GM23338 (cell line): ENCODE data around the gene LAPTM5. TPM values are rescaled to one million over a fixed set of nuclear protein-coding genes. Genes with fewer than 3 reads are reported as not detected.

Source experiments
- ATAC-seq: fragments of 200-7000 bp; cut with Tn5 transposase; 3 replicates; pipeline ENCODE4 v1.9.1; 2020
- DNase-seq: peaks from one replicate; pipeline ENCODE4 v3.0.0-alpha.2; 2015; ENCODE audit warnings: low spot score
- H2AFZ ChIP-seq: fragments of 200-600 bp; sonication (generic); 2 replicates; pipeline ENCODE4 v1.8.0; 2016; ENCODE audit warnings: antibody characterized with exemption, mild to moderate bottlenecking, moderate library complexity
- H3F3A ChIP-seq: fragments of 200-600 bp; sonication (generic); replicated peaks from 2 replicates; pipeline ENCODE4 v1.8.0; 2017; ENCODE audit warnings: antibody characterized with exemption, mixed run types, low read depth
- H3K27ac ChIP-seq: fragments of 200-600 bp; sonication (generic); 2 replicates; pipeline ENCODE4 v1.6.1; 2016; ENCODE audit warnings: low read depth
- H3K27me3 ChIP-seq: fragments of 200-600 bp; sonication (generic); 2 replicates; pipeline ENCODE4 v1.8.0; 2016; ENCODE audit warnings: mild to moderate bottlenecking, mixed run types, moderate library complexity; ENCODE audit not compliant: insufficient read depth
- H3K36me3 ChIP-seq: fragments of 200-600 bp; sonication (generic); 2 replicates; pipeline ENCODE4 v1.8.0; 2016; ENCODE audit warnings: mild to moderate bottlenecking; ENCODE audit not compliant: insufficient read depth
- H3K4me1 ChIP-seq: fragments of 200-600 bp; sonication (generic); 2 replicates; pipeline ENCODE4 v1.8.0; 2016; ENCODE audit warnings: mild to moderate bottlenecking, moderate library complexity; ENCODE audit not compliant: insufficient read depth
- H3K4me2 ChIP-seq: fragments of 200-600 bp; sonication (generic); 2 replicates; pipeline ENCODE4 v1.7.1; 2017; ENCODE audit warnings: mixed run types
- H3K4me3 ChIP-seq: fragments of 200-600 bp; sonication (generic); 2 replicates; pipeline ENCODE4 v1.6.1; 2016; ENCODE audit warnings: mixed run types
- H3K79me2 ChIP-seq: fragments of 200-600 bp; sonication (generic); replicated peaks from 2 replicates; pipeline ENCODE4 v1.8.0; 2017; ENCODE audit warnings: mild to moderate bottlenecking; ENCODE audit not compliant: insufficient read depth
- H3K9me2 ChIP-seq: fragments of 200-600 bp; sonication (generic); 2 replicates; pipeline ENCODE4 v1.8.0; 2017; ENCODE audit not compliant: insufficient read depth
- H4K20me1 ChIP-seq: fragments of 200-600 bp; sonication (generic); replicated peaks from 2 replicates; pipeline ENCODE4 v1.8.0; 2017; ENCODE audit warnings: mild to moderate bottlenecking; ENCODE audit not compliant: insufficient read depth
- H3K27ac Mint-ChIP-seq: 2 replicates; pipeline ENCODE4 v1.8.0; 2020; ENCODE audit warnings: inconsistent platforms, mild to moderate bottlenecking, moderate library complexity, mixed read lengths
- H3K27me3 Mint-ChIP-seq: 3 replicates; pipeline ENCODE4 v1.8.0; 2022; ENCODE audit warnings: low read depth, mild to moderate bottlenecking, moderate library complexity, mixed read lengths, inconsistent platforms; ENCODE audit not compliant: insufficient read depth, poor library complexity
- H3K36me3 Mint-ChIP-seq: 3 replicates; pipeline ENCODE4 v1.8.0; 2021; ENCODE audit warnings: low read depth, mild to moderate bottlenecking, inconsistent platforms, moderate library complexity, mixed read lengths
- H3K4me1 Mint-ChIP-seq: 3 replicates; pipeline ENCODE4 v1.8.0; 2020; ENCODE audit warnings: mild to moderate bottlenecking, inconsistent platforms, mixed read lengths
- H3K4me3 Mint-ChIP-seq: 3 replicates; pipeline ENCODE4 v1.8.0; 2021; ENCODE audit warnings: moderate library complexity, mild to moderate bottlenecking, inconsistent platforms, mixed read lengths
- H3K9me3 Mint-ChIP-seq: 3 replicates; pipeline ENCODE4 v1.8.0; 2020; ENCODE audit warnings: moderate library complexity, mild to moderate bottlenecking, inconsistent platforms, mixed read lengths
- CREB1 ChIP-seq: fragments of 250-450 bp; sonication (Bioruptor Pico); IDR thresholded peaks from 2 replicates; pipeline ENCODE4 v1.5.0; 2020; ENCODE audit warnings: low read depth, mild to moderate bottlenecking, moderate library complexity
- ETS1 ChIP-seq: IDR thresholded peaks from 2 replicates; pipeline ENCODE4 v1.6.1; 2016; ENCODE audit warnings: antibody characterized with exemption
- EZH2 ChIP-seq: fragments of 200-600 bp; sonication (generic); IDR thresholded peaks from one replicate; pipeline ENCODE4 v1.8.0; 2017; ENCODE audit warnings: antibody characterized with exemption, mild to moderate bottlenecking, low read depth; ENCODE audit not compliant: unreplicated experiment
- EZH2phosphoT487 ChIP-seq: fragments of 200-600 bp; sonication (generic); IDR thresholded peaks from one replicate; pipeline ENCODE4 v1.8.1; 2018; ENCODE audit warnings: antibody characterized with exemption; ENCODE audit not compliant: unreplicated experiment
- JUNB ChIP-seq: IDR thresholded peaks from one replicate; pipeline ENCODE4 v1.6.1; 2016; ENCODE audit warnings: antibody characterized with exemption; ENCODE audit not compliant: unreplicated experiment
- NANOG ChIP-seq: IDR thresholded peaks from 2 replicates; pipeline ENCODE4 v1.6.1; 2016; ENCODE audit warnings: antibody characterized with exemption, borderline replicate concordance
- POLR2AphosphoS5 ChIP-seq: IDR thresholded peaks from 2 replicates; pipeline ENCODE4 v1.6.1; 2016; ENCODE audit warnings: antibody characterized with exemption, low read depth
- REST ChIP-seq: IDR thresholded peaks from one replicate; pipeline ENCODE4 v1.6.1; 2018; ENCODE audit warnings: antibody characterized with exemption; ENCODE audit not compliant: unreplicated experiment
- STAT1 ChIP-seq: IDR thresholded peaks from one replicate; pipeline ENCODE4 v1.6.1; 2016; ENCODE audit warnings: antibody characterized with exemption; ENCODE audit not compliant: unreplicated experiment
- ZNF114 ChIP-seq: fragments of 250-450 bp; sonication (Bioruptor Pico); IDR thresholded peaks from 2 replicates; pipeline ENCODE4 v1.5.0; 2020; ENCODE audit warnings: mild to moderate bottlenecking, moderate library complexity
- ZNF331 ChIP-seq: fragments of 250-450 bp; sonication (Bioruptor Pico); IDR thresholded peaks from 2 replicates; pipeline ENCODE4 v1.5.0; 2020; ENCODE audit warnings: low read depth, mild to moderate bottlenecking, moderate library complexity
- ZNF462 ChIP-seq: fragments of 250-450 bp; sonication (Bioruptor Pico); IDR thresholded peaks from 2 replicates; pipeline ENCODE4 v1.5.0; 2020; ENCODE audit warnings: mild to moderate bottlenecking, moderate library complexity
- polyA plus RNA-seq: library from polyadenylated mRNA; unstranded; fragments of >200 nt; fragmentation: Nextera tagmentation; extraction: Ambion mirVana; gene quantifications from 2 replicates; pipeline ENCODE4 v1.2.1, GENCODE V29; 2016
- total RNA-seq: library from RNA; depleted of rRNA; stranded (reverse); fragments of >200 nt; shearing (Covaris generic); gene quantifications from 2 replicates; pipeline ENCODE4 v1.2.3, GENCODE V29; 2014
- TF ChIP-seq, protein P1 (sequence below), 2 experiments: fragments of 200-600 bp in 1 of 2; sonication (generic) in 1 of 2; conservative IDR thresholded peaks; 2 replicates each; pipeline versions ENCODE4 v1.5.1 to v1.6.1; 2016 to 2017; ENCODE audit warnings: antibody characterized with exemption in 2 of 2, low read depth in 2 of 2, mild to moderate bottlenecking in 2 of 2, moderate library complexity in 1 of 2

LAPTM5 gene
- total and polyA plus RNA-seq, 2 experiments from 2014 or later: 0.21 TPM; not detected in 1

DNA sequence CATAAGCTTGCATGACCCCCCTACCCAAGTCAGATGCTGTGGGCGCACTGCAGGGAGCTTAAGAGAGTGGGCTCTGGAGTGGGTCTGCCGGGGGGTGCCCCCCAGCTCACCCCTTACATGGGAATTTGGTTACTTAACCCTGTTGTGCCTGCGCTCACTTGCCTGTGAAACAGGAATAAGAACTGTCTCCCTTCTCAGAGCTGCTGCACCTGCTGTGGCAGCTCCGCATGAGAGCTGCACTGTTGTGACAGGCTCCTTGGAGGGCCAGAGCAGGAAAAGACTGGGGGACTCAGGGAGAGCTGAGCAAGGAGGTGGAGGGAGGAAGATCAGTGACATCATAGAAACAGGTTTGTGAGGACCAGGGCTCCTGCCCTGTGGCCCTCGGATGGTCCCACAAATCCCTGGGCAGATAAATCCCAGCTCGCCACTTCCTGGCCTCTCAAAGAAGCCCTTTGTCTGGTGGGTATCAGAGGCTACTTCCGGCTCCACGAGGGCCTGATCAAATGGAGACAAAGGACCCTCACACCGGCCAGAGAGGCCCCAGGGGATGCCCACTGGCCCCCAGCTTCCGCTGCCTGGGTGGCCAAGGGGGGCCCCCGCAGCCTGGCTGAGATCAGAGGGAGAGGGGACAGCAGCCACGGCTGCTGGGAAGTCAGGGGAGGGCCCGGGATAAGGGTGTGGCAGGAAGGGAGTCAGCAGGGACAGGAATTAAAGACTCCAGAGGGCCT, 28.9 kb upstream of the LAPTM5 start:
- H3K9me2 ChIP-seq: no peaks in the 10 kb centered on the region
- Mint-ChIP-seq H3K4me3 (no peak overlapping the region), H3K27me3 (peaks cover 12% of the 10 kb centered on the region), H3K9me3 (no peaks in the 10 kb centered on the region), H3K27ac (no peak overlapping the region), H3K4me1 (peaks cover 14% of the 10 kb centered on the region; the same call in 2 of the 3 replicates), H3K36me3 (no peaks in the 10 kb centered on the region)
- H3K27me3 ChIP-seq: no peaks in the 10 kb centered on the region
- DNase-seq: no peak
- no peak overlapping the region for H3K4me2 ChIP-seq
- peak overlapping the region; percentile 83; the same call in 1 of the 2 replicates for H2AFZ ChIP-seq
- ATAC-seq: no peak
- H3K4me1 ChIP-seq: peaks cover 10% of the 10 kb centered on the region; the same call in 1 of the 2 replicates
- H3K79me2 ChIP-seq: no peaks in the 10 kb centered on the region
- H3K36me3 ChIP-seq: no peaks in the 10 kb centered on the region
- no peak overlapping the region for H3K4me3 ChIP-seq
- H3F3A ChIP-seq: 0 out of 2 replicates have a peak, but pooled peaks cover 3% of the 10 kb centered on the region
- TF ChIP-seq, protein P1, sequence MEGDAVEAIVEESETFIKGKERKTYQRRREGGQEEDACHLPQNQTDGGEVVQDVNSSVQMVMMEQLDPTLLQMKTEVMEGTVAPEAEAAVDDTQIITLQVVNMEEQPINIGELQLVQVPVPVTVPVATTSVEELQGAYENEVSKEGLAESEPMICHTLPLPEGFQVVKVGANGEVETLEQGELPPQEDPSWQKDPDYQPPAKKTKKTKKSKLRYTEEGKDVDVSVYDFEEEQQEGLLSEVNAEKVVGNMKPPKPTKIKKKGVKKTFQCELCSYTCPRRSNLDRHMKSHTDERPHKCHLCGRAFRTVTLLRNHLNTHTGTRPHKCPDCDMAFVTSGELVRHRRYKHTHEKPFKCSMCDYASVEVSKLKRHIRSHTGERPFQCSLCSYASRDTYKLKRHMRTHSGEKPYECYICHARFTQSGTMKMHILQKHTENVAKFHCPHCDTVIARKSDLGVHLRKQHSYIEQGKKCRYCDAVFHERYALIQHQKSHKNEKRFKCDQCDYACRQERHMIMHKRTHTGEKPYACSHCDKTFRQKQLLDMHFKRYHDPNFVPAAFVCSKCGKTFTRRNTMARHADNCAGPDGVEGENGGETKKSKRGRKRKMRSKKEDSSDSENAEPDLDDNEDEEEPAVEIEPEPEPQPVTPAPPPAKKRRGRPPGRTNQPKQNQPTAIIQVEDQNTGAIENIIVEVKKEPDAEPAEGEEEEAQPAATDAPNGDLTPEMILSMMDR (conservative IDR thresholded peaks at IDR 0.05; ENCODE audit: low read depth in 2 of 2): no peak
- TF ChIP-seq EZH2 (no peak), POLR2AphosphoS5 (no peak), ETS1 (no peak), ZNF462 (CRISPR knock-in tag) (no peak), ZNF114 (no peak), ZNF331 (CRISPR knock-in tag) (no peak), CREB1 (no peak), STAT1 (no peak), JUNB (no peak), NANOG (no peak), EZH2phosphoT487 (no peak), REST (no peak)
- H3K27ac ChIP-seq: no peak overlapping the region
- H4K20me1 ChIP-seq: no peaks in the 10 kb centered on the region
